ENCODE results near the gene C1orf52.
A peak's percentile ranks its signal among the peaks of the same experiment; 100 is the strongest.

DNA sequence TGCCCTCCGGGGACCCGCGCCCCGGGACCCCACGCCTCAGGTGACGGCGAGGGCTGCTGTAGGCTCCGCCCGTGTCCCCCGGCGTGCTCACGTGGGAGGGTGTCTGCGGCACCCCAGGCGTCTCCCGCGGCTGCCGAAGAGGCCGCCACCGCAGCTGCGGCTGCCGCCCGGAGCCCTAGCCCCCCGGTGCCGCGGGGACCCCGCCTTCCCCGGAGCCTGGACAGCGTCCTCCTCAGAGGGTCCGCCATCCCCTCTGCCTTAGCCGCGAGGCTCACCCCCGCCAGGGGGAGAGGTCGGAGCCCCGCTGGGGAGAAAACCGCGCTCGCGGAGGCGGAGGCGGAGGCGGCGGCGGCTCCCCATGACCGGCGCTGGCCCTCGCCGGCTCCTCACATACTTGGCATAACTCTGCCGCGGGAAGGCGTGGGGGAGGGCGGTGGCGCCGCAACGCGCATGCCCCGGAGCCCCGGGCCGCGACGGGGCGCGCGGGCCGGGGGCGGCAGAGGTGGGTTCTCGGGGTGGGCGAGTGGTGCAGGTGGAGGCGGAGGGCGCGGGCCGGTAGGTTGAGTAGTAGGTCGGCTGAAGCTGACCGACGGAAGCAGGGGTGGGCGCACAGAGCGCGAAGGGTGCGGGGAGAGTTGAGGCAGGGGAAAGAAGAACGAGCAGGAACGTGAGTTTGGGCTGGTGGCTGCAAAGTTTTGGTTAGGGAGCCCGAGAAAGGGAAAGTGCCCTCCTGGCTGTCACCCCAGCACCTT, 57.9 kb downstream of the C1orf52 start:
- TF ChIP-seq SMC3 (IDR thresholded peaks at IDR 0.05) (no peak), POLR2A (IDR thresholded peaks at IDR 0.05; ENCODE audit: low read length) (peak; percentile 41), TFCP2L1 (CRISPR knock-in tag; IDR thresholded peaks at IDR 0.05) (no peak), EP300 (IDR thresholded peaks at IDR 0.05) (no peak), GATA3 (IDR thresholded peaks at IDR 0.05; ENCODE audit: borderline replicate concordance) (no peak), CBX2 (IDR thresholded peaks at IDR 0.05; ENCODE audit: borderline replicate concordance, low read depth) (no peak), FOSL2 (IDR thresholded peaks at IDR 0.05) (no peak), FOSL2 (CRISPR knock-in tag; IDR thresholded peaks at IDR 0.05) (no peak), ESRRA (IDR thresholded peaks at IDR 0.05; ENCODE audit: borderline replicate concordance, low read length) (no peak), HMGXB4 (CRISPR knock-in tag; IDR thresholded peaks at IDR 0.05; ENCODE audit: borderline replicate concordance) (no peak), RAD21 (conservative IDR thresholded peaks at IDR 0.05 in 1 of 2, IDR thresholded peaks at IDR 0.05 in 1 of 2) (no peak), CEBPB (IDR thresholded peaks at IDR 0.05) (no peak)
- TF ChIP-seq, protein P1, sequence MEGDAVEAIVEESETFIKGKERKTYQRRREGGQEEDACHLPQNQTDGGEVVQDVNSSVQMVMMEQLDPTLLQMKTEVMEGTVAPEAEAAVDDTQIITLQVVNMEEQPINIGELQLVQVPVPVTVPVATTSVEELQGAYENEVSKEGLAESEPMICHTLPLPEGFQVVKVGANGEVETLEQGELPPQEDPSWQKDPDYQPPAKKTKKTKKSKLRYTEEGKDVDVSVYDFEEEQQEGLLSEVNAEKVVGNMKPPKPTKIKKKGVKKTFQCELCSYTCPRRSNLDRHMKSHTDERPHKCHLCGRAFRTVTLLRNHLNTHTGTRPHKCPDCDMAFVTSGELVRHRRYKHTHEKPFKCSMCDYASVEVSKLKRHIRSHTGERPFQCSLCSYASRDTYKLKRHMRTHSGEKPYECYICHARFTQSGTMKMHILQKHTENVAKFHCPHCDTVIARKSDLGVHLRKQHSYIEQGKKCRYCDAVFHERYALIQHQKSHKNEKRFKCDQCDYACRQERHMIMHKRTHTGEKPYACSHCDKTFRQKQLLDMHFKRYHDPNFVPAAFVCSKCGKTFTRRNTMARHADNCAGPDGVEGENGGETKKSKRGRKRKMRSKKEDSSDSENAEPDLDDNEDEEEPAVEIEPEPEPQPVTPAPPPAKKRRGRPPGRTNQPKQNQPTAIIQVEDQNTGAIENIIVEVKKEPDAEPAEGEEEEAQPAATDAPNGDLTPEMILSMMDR (IDR thresholded peaks at IDR 0.05) = no peak
- TF ChIP-seq, protein P2, sequence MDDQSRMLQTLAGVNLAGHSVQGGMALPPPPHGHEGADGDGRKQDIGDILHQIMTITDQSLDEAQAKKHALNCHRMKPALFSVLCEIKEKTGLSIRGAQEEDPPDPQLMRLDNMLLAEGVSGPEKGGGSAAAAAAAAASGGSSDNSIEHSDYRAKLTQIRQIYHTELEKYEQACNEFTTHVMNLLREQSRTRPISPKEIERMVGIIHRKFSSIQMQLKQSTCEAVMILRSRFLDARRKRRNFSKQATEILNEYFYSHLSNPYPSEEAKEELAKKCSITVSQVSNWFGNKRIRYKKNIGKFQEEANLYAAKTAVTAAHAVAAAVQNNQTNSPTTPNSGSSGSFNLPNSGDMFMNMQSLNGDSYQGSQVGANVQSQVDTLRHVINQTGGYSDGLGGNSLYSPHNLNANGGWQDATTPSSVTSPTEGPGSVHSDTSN (IDR thresholded peaks at IDR 0.05) = no peak

Data from A549 (cell line).